K562 (cell line): Measurements from ENCODE around the gene KCNAB2. TPM values are rescaled to one million over a fixed set of nuclear protein-coding genes. Genes with fewer than 3 reads are reported as not detected.

Experiments used
- ATAC-seq: fragments of 200-7000 bp; cut with Tn5 transposase; 3 replicates; pipeline ENCODE4 v1.9.1; 2020; ENCODE audit warnings: moderate library complexity
- BruUV-seq: library from RNA; stranded (reverse); fragments of 400-500 nt; replicated peaks from 2 replicates; lab custom pipeline; 2021; lab: Mats Ljungman, UMichigan
- CTCF ChIA-PET: fragments of 300-600 bp; formaldehyde crosslinking; extraction: SDS; loops from one replicate; lab custom pipeline; 2021; ENCODE audit warnings: low intra/inter-chr PET ratio; lab: Yijun Ruan, JAX
- POLR2A ChIA-PET: fragments of 300-600, 350-650 bp; sonication (Branson Sonifier 250); formaldehyde crosslinking; extraction: SDS; loops from one replicate; lab custom pipeline; 2021; ENCODE audit warnings: antibody characterized with exemption, inconsistent platforms; lab: Yijun Ruan, JAX
- DNase-seq, 4 experiments: peaks; one replicate each; pipeline versions ENCODE4 v3.0.0 to v3.0.0-alpha.2; 2011 to 2018; ENCODE audit warnings: low spot score in 3 of 4, mixed read lengths in 3 of 4; ENCODE audit errors: extremely low read depth in 1 of 4
- FAIRE-seq: peaks from 2 replicates; lab custom pipeline; 2011; peaks lifted over from hg19 to GRCh38; lab: Jason Lieb, UNC
- H2AFZ ChIP-seq: 2 replicates; pipeline ENCODE4 v1.6.0; 2011; ENCODE audit warnings: low read depth, low read length, control low read depth, inconsistent platforms
- H3K27ac ChIP-seq: fragments of 200-600 bp; 3 replicates; pipeline ENCODE4 v1.8.0; 2011; ENCODE audit warnings: low read depth, mild to moderate bottlenecking, control low read depth, inconsistent platforms, low read length, moderate library complexity, mixed read lengths; ENCODE audit errors: extremely low read depth
- H3K27me3 ChIP-seq, 2 experiments: fragments of 300-600 bp in 1 of 2; 2 replicates in 1 of 2; 3 replicates in 1 of 2; pipeline versions ENCODE4 v1.6.0 to v1.8.0; 2011; ENCODE audit warnings: inconsistent platforms in 2 of 2, low read length in 2 of 2, mild to moderate bottlenecking in 1 of 2, mixed read lengths in 1 of 2, moderate library complexity in 1 of 2; ENCODE audit not compliant: control insufficient read depth in 2 of 2, insufficient read depth in 2 of 2
- H3K36me3 ChIP-seq: fragments of 300-600 bp; 3 replicates; pipeline ENCODE4 v1.8.0; 2011; ENCODE audit warnings: mild to moderate bottlenecking, low read length, inconsistent platforms; ENCODE audit not compliant: control insufficient read depth, insufficient read depth
- H3K4me1 ChIP-seq, 2 experiments: fragments of 200-600 bp in 1 of 2; replicated peaks in 1 of 2; 2 replicates in 1 of 2; 3 replicates in 1 of 2; pipeline versions ENCODE4 v1.5.1 to v1.8.0; 2011; ENCODE audit warnings: inconsistent platforms in 2 of 2, low read length in 2 of 2, mild to moderate bottlenecking in 1 of 2, mixed read lengths in 1 of 2, moderate library complexity in 1 of 2; ENCODE audit not compliant: control insufficient read depth in 2 of 2, insufficient read depth in 2 of 2
- H3K4me2 ChIP-seq: 2 replicates; pipeline ENCODE4 v1.6.1; 2011; ENCODE audit warnings: low read length, control low read depth, inconsistent platforms, mixed read lengths; ENCODE audit not compliant: insufficient read depth
- H3K4me3 ChIP-seq: fragments of 200-600 bp; sonication (generic), shearing (Covaris generic); 2 replicates; pipeline ENCODE4 v1.5.1; 2016; ENCODE audit warnings: control low read depth, inconsistent platforms
- H3K79me2 ChIP-seq: fragments of 200-600 bp; 3 replicates; pipeline ENCODE4 v1.8.0; 2011; ENCODE audit warnings: low read length, inconsistent platforms; ENCODE audit not compliant: control insufficient read depth, insufficient read depth
- H3K9ac ChIP-seq, 2 experiments: 2 replicates each; pipeline versions ENCODE4 v1.6.0 to v1.6.1; 2011; ENCODE audit warnings: low read depth in 2 of 2, low read length in 2 of 2, control low read depth in 1 of 2, inconsistent platforms in 1 of 2, mild to moderate bottlenecking in 1 of 2, mixed read lengths in 1 of 2; ENCODE audit not compliant: insufficient read depth in 1 of 2
- H3K9me1 ChIP-seq: one replicate; pipeline ENCODE4 v1.6.0; 2011; ENCODE audit warnings: inconsistent platforms, mild to moderate bottlenecking, low read length, moderate library complexity; ENCODE audit not compliant: control insufficient read depth, insufficient read depth
- H3K9me3 ChIP-seq: replicated peaks from 2 replicates; pipeline ENCODE4 v1.5.1; 2011; ENCODE audit warnings: low read depth, low read length, inconsistent platforms; ENCODE audit not compliant: control insufficient read depth, insufficient read depth
- H4K20me1 ChIP-seq: replicated peaks from 2 replicates; pipeline ENCODE4 v1.6.1; 2011; ENCODE audit warnings: low read length, inconsistent platforms, mixed read lengths; ENCODE audit not compliant: control insufficient read depth, insufficient read depth
- ATF7 ChIP-seq: fragments of 450-650 bp; IDR thresholded peaks from 2 replicates; pipeline ENCODE4 v1.7.1; 2014; ENCODE audit warnings: mild to moderate bottlenecking, moderate library complexity
- DLX4 ChIP-seq: fragments of 250-450 bp; sonication (Bioruptor Pico); IDR thresholded peaks from 2 replicates; pipeline ENCODE4 v1.6.1; 2021; ENCODE audit warnings: mild to moderate bottlenecking
- ELF1 ChIP-seq: fragments of 200-800 bp; sonication (Bioruptor generic); IDR thresholded peaks from 2 replicates; pipeline ENCODE4 v1.6.1; 2016; ENCODE audit warnings: missing genetic modification characterization, missing compliant biosample characterization
- EP400 ChIP-seq: fragments of 450-650 bp; IDR thresholded peaks from 2 replicates; pipeline ENCODE4 v1.6.1; 2017; ENCODE audit warnings: antibody characterized with exemption, mild to moderate bottlenecking, moderate library complexity
- FOXJ3 ChIP-seq: sonication (generic); formaldehyde crosslinking; IDR thresholded peaks from 2 replicates; pipeline ENCODE4 v1.4.0; 2020; ENCODE audit warnings: mild to moderate bottlenecking, missing genetic modification reagents
- HBP1 ChIP-seq: fragments of 450-650 bp; formaldehyde crosslinking; IDR thresholded peaks from 2 replicates; pipeline ENCODE4 v1.4.0; 2022; ENCODE audit warnings: missing genetic modification characterization
- HDAC8 ChIP-seq: fragments of 450-650 bp; IDR thresholded peaks from 2 replicates; pipeline ENCODE4 v1.6.1; 2016; ENCODE audit warnings: mild to moderate bottlenecking, missing genetic modification characterization, moderate library complexity, missing compliant biosample characterization
- PHF20 ChIP-seq: fragments of 450-650 bp; IDR thresholded peaks from 2 replicates; pipeline ENCODE4 v1.6.1; 2018; ENCODE audit not compliant: partially characterized antibody
- PRDM10 ChIP-seq: fragments of 450-650 bp; IDR thresholded peaks from 2 replicates; pipeline ENCODE4 v1.6.1; 2018; ENCODE audit not compliant: partially characterized antibody
- PTBP1 ChIP-seq: fragments of 200-400 bp; formaldehyde crosslinking; IDR thresholded peaks from 2 replicates; pipeline ENCODE4 v1.6.1; 2017; ENCODE audit warnings: low read depth, low read length
- RUNX1 ChIP-seq: sonication (generic); IDR thresholded peaks from 2 replicates; pipeline ENCODE4 v1.6.1; 2016; ENCODE audit warnings: antibody characterized with exemption, low read depth
- SMAD1 ChIP-seq: fragments of 150-350 bp; IDR thresholded peaks from 2 replicates; pipeline ENCODE4 v1.6.1; 2014; ENCODE audit warnings: low read length, low read depth; ENCODE audit not compliant: partially characterized antibody
- TAF1 ChIP-seq: IDR thresholded peaks from 2 replicates; pipeline ENCODE4 v1.6.1; 2011; ENCODE audit warnings: mild to moderate bottlenecking, low read length, moderate library complexity; ENCODE audit not compliant: insufficient read depth, control insufficient read depth, severe bottlenecking; ENCODE audit errors: extremely low read depth
- ZBTB43 ChIP-seq: sonication (generic); formaldehyde crosslinking; IDR thresholded peaks from 2 replicates; pipeline ENCODE4 v1.8.0; 2023; ENCODE audit warnings: mild to moderate bottlenecking, missing genetic modification reagents
- ZFP36 ChIP-seq: fragments of 150-350 bp; IDR thresholded peaks from 2 replicates; pipeline ENCODE4 v1.6.1; 2018; ENCODE audit warnings: low read length, low read depth; ENCODE audit not compliant: partially characterized antibody
- WGBS: fragments of 100-300 bp; shearing (Covaris generic); methylation state at CpG from one replicate; pipeline ENCODE4 v1.1.6; 2016; ENCODE audit warnings: low coverage, mixed read lengths; ENCODE audit not compliant: insufficient coverage; ENCODE audit errors: missing lambda C conversion rate; 5-methylcytosine and 5-hydroxymethylcytosine counted together
- in situ Hi-C: fragments of 300-500 bp; cut with MboI; formaldehyde crosslinking; loops from 4 replicates; pipeline ENCODE4 v1.15.0; 2018; ENCODE audit warnings: inconsistent platforms, mixed read lengths
- intact Hi-C: fragments of 100-400 bp; cut with micrococcal nuclease; formaldehyde crosslinking; loops from 2 replicates; pipeline ENCODE4 v1.14.2; 2022
- polyA plus RNA-seq, 8 experiments: library from polyadenylated mRNA; depleted of rRNA in 4 of 8; stranded (reverse) in 5 of 8; unstranded in 3 of 8; fragments of >200 nt; fragmentation: Nextera tagmentation in 2 of 8; fragmentation: Illumina TruSeq in 1 of 8; extraction: Ambion mirVana in 2 of 8; extraction: Trizol in 1 of 8; gene quantifications; 2 replicates each; pipeline versions ENCODE4 v1.2.1 to v1.2.3, GENCODE V29; 2011 to 2014; ENCODE audit warnings: inconsistent platforms in 1 of 8, missing spikeins in 1 of 8
- total RNA-seq, 7 experiments: library from RNA; depleted of rRNA in 6 of 7; stranded (reverse); fragments of >200 nt in 6 of 7; fragmentation: Illumina TruSeq in 2 of 7; extraction: Trizol in 2 of 7; gene quantifications; 2 replicates each; pipeline versions ENCODE4 v1.2.1 to v1.2.3, GENCODE V29; 2011 to 2021; ENCODE audit warnings: low replicate concordance in 1 of 7

KCNAB2 gene
- total and polyA plus RNA-seq, 9 of the 15 experiments (the other 6 are each of a cell fraction or from before 2014, with no cell fraction given), result 1.8 to 15.8 (median 7.1) TPM

GRCh38 chr1:6134741-6135510, 89.2 kb downstream of the KCNAB2 start:
- no TSS peak for BruUV-seq
- Histone ChIP-seq H2AFZ (no peak overlapping the region), H3K79me2 (no peaks in the 10 kb centered on the region), H3K9me1 (no peaks in the 10 kb centered on the region), H3K4me1 (peaks cover 0 to 10% of the 10 kb centered on the region in 2 experiments; a peak in 2 of 5 replicates), H3K27ac (no peak overlapping the region), H3K36me3 (no peaks in the 10 kb centered on the region), H3K27me3 (peaks cover 59 to 92% of the 10 kb centered on the region in 2 experiments), H3K9me3 (peaks cover 7% of the 10 kb centered on the region; the same call in 1 of the 2 replicates), H4K20me1 (peaks cover 17% of the 10 kb centered on the region), H3K4me3 (no peak overlapping the region), H3K4me2 (no peak overlapping the region), H3K9ac (no peak overlapping the region; a peak in 1 of 4 replicates)
- intact Hi-C loops, result no loop called here
- CTCF ChIA-PET, result no interaction called here
- WGBS, result 0% methylated on average over 22 of the region's 22 CpGs
- ATAC-seq (no peak), FAIRE-seq (no peak), DNase-seq (no peak)
- POLR2A ChIA-PET, result interaction anchor here (0.7 kb wide), 2 partner anchors 10 to 13 kb away, joined by 3 read pairs; no protein-coding TSS in a partner anchor
- in situ Hi-C loops, result no loop called here
- TF ChIP-seq FOXJ3 (CRISPR knock-in tag) (no peak), HDAC8 (no peak), HBP1 (CRISPR knock-in tag) (no peak), RUNX1 (no peak), ELF1 (tag) (no peak), EP400 (no peak), DLX4 (CRISPR knock-in tag) (no peak), PHF20 (no peak), ZFP36 (peak; percentile 90), PTBP1 (no peak), PRDM10 (no peak), ZBTB43 (CRISPR knock-in tag) (no peak), SMAD1 (no peak), ATF7 (no peak), TAF1 (no peak)
